Left kidney (tissue), 8 donors: ENCODE measurements around the gene MEP1B. TPM values are rescaled to one million over a fixed set of nuclear protein-coding genes. Genes with fewer than 3 reads are reported as not detected.
A peak's percentile ranks its signal among the peaks of the same experiment; 100 is the strongest.
"Not testable (repeated sequence)": the region's sequence is repeated elsewhere in the genome, so short reads cannot be mapped to it uniquely, and the experiment has no call there.

Source experiments
- DNase-seq: peaks from one replicate; pipeline ENCODE4 v3.0.0-alpha.2; 2013
- long read RNA-seq, 8 donors: transcript quantifications; one replicate each; lab custom pipeline, GENCODE V29; 2026
- polyA plus RNA-seq: library from polyadenylated mRNA; unstranded; fragments of 120-200 nt; gene quantifications from one replicate; pipeline ENCODE4 v1.2.1, GENCODE V29; 2013; ENCODE audit not compliant: insufficient read length

Gene MEP1B
- 0.18 TPM for polyA plus RNA-seq
- long read RNA-seq, donor 1 = 0 reads
- long read RNA-seq, donor 2 = 0 reads
- long read RNA-seq, donor 3 = 0 reads
- long read RNA-seq, donor 4 = 0 reads
- long read RNA-seq, donor 5 = 0 reads
- long read RNA-seq, donor 6 = 0 reads
- long read RNA-seq, donor 7 = 0 reads
- long read RNA-seq, donor 8 = 0 reads

GRCh38 chr18:32189790-32190189, at the start of gene MEP1B:
MEP1B (plus strand) TSS chr18:32190039; CDS start chr18:32190071, 32 bp downstream.
- DNase-seq = no peak

GRCh38 chr18:32148185-32148870, 41.5 kb upstream of the MEP1B start:
- no peak for DNase-seq

- DNase-seq = no peak
Observed at GRCh38 chr18:32152705-32153448, 37.0 kb upstream of the MEP1B start.

- no peak for DNase-seq
Observed at GRCh38 chr18:32156855-32157254, 33.0 kb upstream of the MEP1B start.

GRCh38 chr18:32157580-32157979, 32.3 kb upstream of the MEP1B start:
- DNase-seq = no peak

- peak; percentile 92 for DNase-seq
Observed at GRCh38 chr18:32158108-32158624, 31.7 kb upstream of the MEP1B start.

- DNase-seq = not testable (repeated sequence)
Observed at GRCh38 chr18:32158631-32159030, 31.2 kb upstream of the MEP1B start.

- no peak for DNase-seq
Observed at GRCh38 chr18:32160547-32160946, 29.3 kb upstream of the MEP1B start.

- no peak for DNase-seq
Observed at GRCh38 chr18:32167980-32168730, 21.7 kb upstream of the MEP1B start.

GRCh38 chr18:32173654-32174053, 16.2 kb upstream of the MEP1B start:
- no peak for DNase-seq

GRCh38 chr18:32174719-32175118, 15.1 kb upstream of the MEP1B start:
- DNase-seq = no peak

GRCh38 chr18:32175265-32175664, 14.6 kb upstream of the MEP1B start:
- DNase-seq = no peak

- DNase-seq = not testable (repeated sequence)
Observed at GRCh38 chr18:32176745-32177144, 13.1 kb upstream of the MEP1B start.

GRCh38 chr18:32177530-32177929, 12.3 kb upstream of the MEP1B start:
- no peak for DNase-seq

GRCh38 chr18:32183503-32183902, 6.3 kb upstream of the MEP1B start:
- no peak for DNase-seq

GRCh38 chr18:32190209-32190608, 370 bp downstream of the MEP1B start:
- no peak for DNase-seq

GRCh38 chr18:32195881-32196815, 6.3 kb downstream of the MEP1B start:
- DNase-seq = no peak

- DNase-seq = peak; percentile 3
Observed at GRCh38 chr18:32200766-32201165, 10.9 kb downstream of the MEP1B start.

GRCh38 chr18:32201948-32202672, 12.3 kb downstream of the MEP1B start:
- DNase-seq = no peak

GRCh38 chr18:32208023-32208422, 18.2 kb downstream of the MEP1B start:
- no peak for DNase-seq
